GM23338 (cell line): ENCODE data around the gene SNRNP25.

Source experiments
- CREB1 ChIP-seq: fragments of 250-450 bp; sonication (Bioruptor Pico); IDR thresholded peaks from 2 replicates; pipeline ENCODE4 v1.5.0; 2020; ENCODE audit warnings: low read depth, mild to moderate bottlenecking, moderate library complexity
- CTCF ChIP-seq, 2 experiments: fragments of 200-600 bp in 1 of 2; sonication (generic) in 1 of 2; conservative IDR thresholded peaks; 2 replicates each; pipeline versions ENCODE4 v1.5.1 to v1.6.1; 2016 to 2017; ENCODE audit warnings: antibody characterized with exemption in 2 of 2, low read depth in 2 of 2, mild to moderate bottlenecking in 2 of 2, moderate library complexity in 1 of 2
- ETS1 ChIP-seq: IDR thresholded peaks from 2 replicates; pipeline ENCODE4 v1.6.1; 2016; ENCODE audit warnings: antibody characterized with exemption
- EZH2 ChIP-seq: fragments of 200-600 bp; sonication (generic); IDR thresholded peaks from one replicate; pipeline ENCODE4 v1.8.0; 2017; ENCODE audit warnings: antibody characterized with exemption, mild to moderate bottlenecking, low read depth; ENCODE audit not compliant: unreplicated experiment
- EZH2phosphoT487 ChIP-seq: fragments of 200-600 bp; sonication (generic); IDR thresholded peaks from one replicate; pipeline ENCODE4 v1.8.1; 2018; ENCODE audit warnings: antibody characterized with exemption; ENCODE audit not compliant: unreplicated experiment
- JUNB ChIP-seq: IDR thresholded peaks from one replicate; pipeline ENCODE4 v1.6.1; 2016; ENCODE audit warnings: antibody characterized with exemption; ENCODE audit not compliant: unreplicated experiment
- POLR2AphosphoS5 ChIP-seq: IDR thresholded peaks from 2 replicates; pipeline ENCODE4 v1.6.1; 2016; ENCODE audit warnings: antibody characterized with exemption, low read depth
- REST ChIP-seq: IDR thresholded peaks from one replicate; pipeline ENCODE4 v1.6.1; 2018; ENCODE audit warnings: antibody characterized with exemption; ENCODE audit not compliant: unreplicated experiment
- STAT1 ChIP-seq: IDR thresholded peaks from one replicate; pipeline ENCODE4 v1.6.1; 2016; ENCODE audit warnings: antibody characterized with exemption; ENCODE audit not compliant: unreplicated experiment
- ZNF114 ChIP-seq: fragments of 250-450 bp; sonication (Bioruptor Pico); IDR thresholded peaks from 2 replicates; pipeline ENCODE4 v1.5.0; 2020; ENCODE audit warnings: mild to moderate bottlenecking, moderate library complexity
- ZNF331 ChIP-seq: fragments of 250-450 bp; sonication (Bioruptor Pico); IDR thresholded peaks from 2 replicates; pipeline ENCODE4 v1.5.0; 2020; ENCODE audit warnings: low read depth, mild to moderate bottlenecking, moderate library complexity
- ZNF462 ChIP-seq: fragments of 250-450 bp; sonication (Bioruptor Pico); IDR thresholded peaks from 2 replicates; pipeline ENCODE4 v1.5.0; 2020; ENCODE audit warnings: mild to moderate bottlenecking, moderate library complexity

- no peak for TF ChIP-seq CTCF (conservative IDR thresholded peaks at IDR 0.05; ENCODE audit: low read depth in 2 of 2)
- TF ChIP-seq EZH2: no peak
- TF ChIP-seq REST: no peak
- TF ChIP-seq POLR2AphosphoS5: no peak
- no peak for TF ChIP-seq STAT1
- TF ChIP-seq CREB1 (CRISPR knock-in tag): no peak
- no peak for TF ChIP-seq EZH2phosphoT487
- TF ChIP-seq JUNB: no peak
- TF ChIP-seq ZNF114 (CRISPR knock-in tag): no peak
- no peak for TF ChIP-seq ZNF331 (CRISPR knock-in tag)
- TF ChIP-seq ETS1: no peak
- TF ChIP-seq ZNF462 (CRISPR knock-in tag): no peak
Observed at GRCh38 chr16:79151-80054, 25.8 kb downstream of the SNRNP25 start.
